Endodermal cell (in vitro differentiated cells): Measurements from ENCODE around the gene NFKBIE. TPM values are rescaled to one million over a fixed set of nuclear protein-coding genes. Genes with fewer than 3 reads are reported as not detected.
A peak's percentile ranks its signal among the peaks of the same experiment; 100 is the strongest.

Experiments
- DNase-seq: peaks from one replicate; pipeline ENCODE4 v3.0.0-alpha.2; 2017
- H3K27ac ChIP-seq: 2 replicates; pipeline ENCODE4 v1.5.1; 2013; ENCODE audit warnings: mild to moderate bottlenecking, low read depth, low read length, moderate library complexity
- H3K27me3 ChIP-seq: 2 replicates; pipeline ENCODE4 v1.6.1; 2013; ENCODE audit warnings: mild to moderate bottlenecking, low read length, moderate library complexity; ENCODE audit not compliant: insufficient read depth, control insufficient read depth, poor library complexity, severe bottlenecking
- H3K36me3 ChIP-seq: 2 replicates; pipeline ENCODE4 v1.7.0; 2013; ENCODE audit warnings: mild to moderate bottlenecking, low read length, moderate library complexity; ENCODE audit not compliant: control insufficient read depth, insufficient read depth
- H3K4me1 ChIP-seq: one replicate; pipeline ENCODE4 v1.7.0; 2013; ENCODE audit warnings: low read length; ENCODE audit not compliant: control insufficient read depth, insufficient read depth
- H3K4me3 ChIP-seq: 2 replicates; pipeline ENCODE4 v1.5.1; 2013; ENCODE audit warnings: mild to moderate bottlenecking, low read length, moderate library complexity
- H3K9ac ChIP-seq: 2 replicates; pipeline ENCODE4 v1.6.1; 2013; ENCODE audit warnings: mild to moderate bottlenecking, low read length, moderate library complexity; ENCODE audit not compliant: poor library complexity, severe bottlenecking; ENCODE audit errors: extremely low read depth
- H3K9me3 ChIP-seq: 2 replicates; pipeline ENCODE4 v1.6.1; 2013; ENCODE audit warnings: mild to moderate bottlenecking, low read length, moderate library complexity; ENCODE audit not compliant: control insufficient read depth
- H3K27ac Mint-ChIP-seq: 2 replicates; pipeline ENCODE4 v1.8.0; 2020; ENCODE audit warnings: mixed read lengths
- H3K27me3 Mint-ChIP-seq: 2 replicates; pipeline ENCODE4 v1.8.0; 2021; ENCODE audit warnings: mild to moderate bottlenecking, mixed read lengths; ENCODE audit not compliant: insufficient read depth
- H3K36me3 Mint-ChIP-seq: 2 replicates; pipeline ENCODE4 v1.8.0; 2020; ENCODE audit warnings: low read depth, mixed read lengths
- H3K4me1 Mint-ChIP-seq: 2 replicates; pipeline ENCODE4 v1.8.0; 2020; ENCODE audit warnings: mixed read lengths
- H3K4me3 Mint-ChIP-seq: 2 replicates; pipeline ENCODE4 v1.8.0; 2020; ENCODE audit warnings: mild to moderate bottlenecking, moderate library complexity, mixed read lengths
- H3K9me3 Mint-ChIP-seq: 2 replicates; pipeline ENCODE4 v1.8.0; 2020; ENCODE audit warnings: mild to moderate bottlenecking, mixed read lengths
- WGBS, 2 experiments: methylation state at CpG; one replicate each; pipeline versions ENCODE4 v1.1.5 to v1.1.7; 2013; ENCODE audit warnings: missing lambda C conversion rate in 2 of 2, mixed read lengths in 1 of 2; ENCODE audit not compliant: insufficient coverage in 1 of 2, insufficient read length in 1 of 2; 5-methylcytosine and 5-hydroxymethylcytosine counted together
- total RNA-seq, 2 donors: library from RNA; stranded (reverse); fragmentation: NEBNext Ultra II Directional in 1 of 2; extraction: Animal tissue kit (Norgen Biotek cat#: 25700) in 1 of 2; gene quantifications; 2 replicates in 1 of 2; 3 replicates in 1 of 2; pipeline ENCODE4 v1.2.1, GENCODE V29; 2021
- TF ChIP-seq, protein P1 (sequence below): fragments of 200-600 bp; sonication (generic); conservative IDR thresholded peaks from 2 replicates; pipeline ENCODE4 v1.5.0; 2021; ENCODE audit warnings: antibody characterized with exemption, mild to moderate bottlenecking

The NFKBIE gene
- total RNA-seq, 2 donors from 2014 or later: 8.3 to 11.0 TPM

DNA sequence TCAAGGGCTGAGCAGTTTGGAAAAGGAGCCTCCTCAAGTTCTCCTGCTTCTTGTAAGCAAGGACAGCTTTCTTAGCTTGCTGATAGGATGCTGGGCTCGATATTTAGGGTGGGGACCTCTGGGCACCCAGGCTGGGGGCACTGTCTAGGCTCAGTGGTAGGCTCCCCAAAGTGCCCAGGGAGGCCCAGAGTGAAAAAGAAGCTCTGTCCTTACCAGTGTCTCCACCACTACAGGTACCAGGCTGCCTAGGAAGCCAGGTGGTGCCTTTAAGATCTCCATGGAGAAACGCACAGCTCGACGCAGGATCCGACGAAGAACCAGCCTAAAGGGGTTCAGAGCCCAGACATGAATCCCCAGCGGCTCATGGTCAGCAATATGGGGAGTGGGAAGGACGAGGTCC lies 41.4 kb upstream of the NFKBIE start:
- Mint-ChIP-seq H3K9me3 (no peaks in the 10 kb centered on the region), H3K4me3 (no peak overlapping the region), H3K27me3 (no peaks in the 10 kb centered on the region), H3K36me3 (peaks cover 75% of the 10 kb centered on the region), H3K27ac (no peak overlapping the region), H3K4me1 (peaks cover 11% of the 10 kb centered on the region)
- Histone ChIP-seq H3K9ac (no peak overlapping the region), H3K4me1 (peaks cover 10% of the 10 kb centered on the region), H3K9me3 (no peaks in the 10 kb centered on the region), H3K27ac (no peak overlapping the region), H3K27me3 (no peaks in the 10 kb centered on the region), H3K36me3 (peaks cover 86% of the 10 kb centered on the region), H3K4me3 (no peak overlapping the region)
- 94 to 97% methylated on average over 7 to 8 of the region's 8 CpGs for WGBS, 2 experiments
- DNase-seq: no peak
- TF ChIP-seq, protein P1, sequence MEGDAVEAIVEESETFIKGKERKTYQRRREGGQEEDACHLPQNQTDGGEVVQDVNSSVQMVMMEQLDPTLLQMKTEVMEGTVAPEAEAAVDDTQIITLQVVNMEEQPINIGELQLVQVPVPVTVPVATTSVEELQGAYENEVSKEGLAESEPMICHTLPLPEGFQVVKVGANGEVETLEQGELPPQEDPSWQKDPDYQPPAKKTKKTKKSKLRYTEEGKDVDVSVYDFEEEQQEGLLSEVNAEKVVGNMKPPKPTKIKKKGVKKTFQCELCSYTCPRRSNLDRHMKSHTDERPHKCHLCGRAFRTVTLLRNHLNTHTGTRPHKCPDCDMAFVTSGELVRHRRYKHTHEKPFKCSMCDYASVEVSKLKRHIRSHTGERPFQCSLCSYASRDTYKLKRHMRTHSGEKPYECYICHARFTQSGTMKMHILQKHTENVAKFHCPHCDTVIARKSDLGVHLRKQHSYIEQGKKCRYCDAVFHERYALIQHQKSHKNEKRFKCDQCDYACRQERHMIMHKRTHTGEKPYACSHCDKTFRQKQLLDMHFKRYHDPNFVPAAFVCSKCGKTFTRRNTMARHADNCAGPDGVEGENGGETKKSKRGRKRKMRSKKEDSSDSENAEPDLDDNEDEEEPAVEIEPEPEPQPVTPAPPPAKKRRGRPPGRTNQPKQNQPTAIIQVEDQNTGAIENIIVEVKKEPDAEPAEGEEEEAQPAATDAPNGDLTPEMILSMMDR: no peak

DNA sequence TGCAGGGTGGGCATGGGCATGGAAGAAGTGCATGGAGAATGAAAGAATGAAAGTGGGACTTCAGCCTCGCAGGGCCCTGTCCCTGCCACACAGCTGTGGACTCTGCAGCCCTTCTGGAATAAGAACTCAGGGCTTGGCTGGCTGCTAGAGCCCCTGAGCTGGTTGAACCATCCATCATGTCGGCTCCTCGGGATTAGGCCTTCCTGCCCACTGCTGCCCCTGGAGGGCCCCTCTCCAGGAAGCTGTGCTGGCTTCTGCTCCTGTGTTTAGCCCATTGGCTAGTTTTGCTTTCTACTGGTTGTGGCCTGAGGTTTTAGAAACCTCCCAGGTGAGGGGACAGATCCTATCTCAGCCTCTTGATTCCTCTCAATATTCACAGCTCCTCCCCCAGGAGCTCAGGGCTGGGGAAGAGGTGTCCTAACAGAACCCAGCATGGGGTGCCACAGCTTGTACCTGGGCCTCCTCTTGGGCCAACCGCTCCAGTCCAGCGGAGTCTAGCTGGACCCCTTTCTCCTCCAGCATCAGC lies 39.9 kb upstream of the NFKBIE start:
- peaks cover 11% of the 10 kb centered on the region for H3K4me1 Mint-ChIP-seq
- no peaks in the 10 kb centered on the region for H3K27me3 ChIP-seq
- peak overlapping the region; percentile 69 for H3K27ac Mint-ChIP-seq
- 90 to 100% methylated on average over 3 to 5 of the region's 5 CpGs for WGBS, 2 experiments
- TF ChIP-seq, protein P1: no peak
- no peak overlapping the region for H3K4me3 Mint-ChIP-seq
- H3K9me3 ChIP-seq: no peaks in the 10 kb centered on the region
- no peak overlapping the region for H3K9ac ChIP-seq
- no peak overlapping the region for H3K4me3 ChIP-seq
- peak; percentile 62 for DNase-seq
- no peaks in the 10 kb centered on the region for H3K9me3 Mint-ChIP-seq
- H3K27ac ChIP-seq: no peak overlapping the region
- H3K36me3 ChIP-seq: peaks cover 78% of the 10 kb centered on the region
- H3K27me3 Mint-ChIP-seq: no peaks in the 10 kb centered on the region
- H3K36me3 Mint-ChIP-seq: peaks cover 76% of the 10 kb centered on the region
- H3K4me1 ChIP-seq: peaks cover 10% of the 10 kb centered on the region

DNA sequence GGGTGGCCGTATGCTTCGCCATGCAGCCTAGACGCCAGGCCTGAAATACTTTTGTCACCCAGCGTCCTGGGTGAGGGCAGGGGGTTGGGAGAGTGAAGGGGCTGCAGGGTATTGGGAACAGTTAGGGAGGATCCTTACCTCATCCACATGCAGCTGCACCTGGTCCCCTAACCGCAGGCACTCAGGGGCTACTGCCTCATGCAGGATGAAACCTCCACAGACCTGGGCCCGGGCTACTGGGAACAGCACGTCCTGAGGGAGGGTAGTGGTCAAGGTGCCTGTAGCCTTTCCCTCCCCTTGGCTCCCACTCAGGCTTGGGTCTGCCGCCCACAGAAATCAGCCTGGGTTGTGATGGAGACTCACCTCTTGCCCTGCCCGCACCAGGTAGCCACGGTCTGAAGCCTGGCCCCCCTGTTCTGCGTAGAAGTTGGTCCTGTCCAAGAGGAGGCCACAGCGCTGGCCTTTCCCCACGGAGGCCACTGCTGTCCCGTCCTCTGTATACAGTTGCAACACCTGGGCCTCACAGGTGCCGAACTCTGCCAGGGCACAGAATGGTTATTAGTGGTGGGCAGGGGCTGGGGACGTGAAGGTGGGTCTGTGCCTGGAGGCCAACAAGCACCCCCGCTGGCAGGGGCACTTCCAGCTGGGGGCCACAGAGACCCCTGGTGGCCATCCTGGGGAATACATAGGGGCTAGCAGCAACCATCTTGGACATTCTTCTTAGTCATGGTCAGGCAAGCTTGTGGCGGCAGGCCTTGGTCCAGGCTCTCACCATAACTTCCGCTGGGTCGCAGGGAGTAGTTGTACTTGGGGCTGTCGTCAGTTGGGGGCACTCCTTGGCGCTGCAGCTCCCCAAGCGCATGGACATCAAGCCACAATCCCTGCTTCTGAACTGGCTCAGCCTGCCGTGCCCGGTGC lies 39.2 kb upstream of the NFKBIE start:
- H3K27ac ChIP-seq: no peak overlapping the region
- peak overlapping the region; percentile 69 for H3K27ac Mint-ChIP-seq
- no peak overlapping the region for H3K4me3 Mint-ChIP-seq
- 88 to 90% methylated on average over 13 to 25 of the region's 25 CpGs for WGBS, 2 experiments
- H3K4me1 Mint-ChIP-seq: peaks cover 11% of the 10 kb centered on the region
- peak; percentile 83 for DNase-seq
- peaks cover 10% of the 10 kb centered on the region for H3K4me1 ChIP-seq
- peaks cover 74% of the 10 kb centered on the region for H3K36me3 ChIP-seq
- H3K9ac ChIP-seq: no peak overlapping the region
- H3K9me3 ChIP-seq: no peaks in the 10 kb centered on the region
- TF ChIP-seq, protein P1: peak; percentile 90
- H3K9me3 Mint-ChIP-seq: no peaks in the 10 kb centered on the region
- H3K36me3 Mint-ChIP-seq: peaks cover 76% of the 10 kb centered on the region
- no peak overlapping the region for H3K4me3 ChIP-seq
- no peaks in the 10 kb centered on the region for H3K27me3 Mint-ChIP-seq
- H3K27me3 ChIP-seq: no peaks in the 10 kb centered on the region
